Nephron (organoid): ENCODE results near the gene MARCHF5.

Experiments used
- H3K27ac Mint-ChIP-seq, 3 experiments: 2 replicates each; pipeline ENCODE4 v1.8.0; 2020; ENCODE audit warnings: mixed read lengths in 3 of 3, mild to moderate bottlenecking in 2 of 3, moderate library complexity in 1 of 3
- H3K27me3 Mint-ChIP-seq: 2 replicates; pipeline ENCODE4 v1.8.0; 2021; ENCODE audit warnings: low read depth, mild to moderate bottlenecking, moderate library complexity, mixed read lengths
- H3K36me3 Mint-ChIP-seq: 2 replicates; pipeline ENCODE4 v1.8.0; 2020; ENCODE audit warnings: low read depth, mixed read lengths
- H3K4me1 Mint-ChIP-seq: 2 replicates; pipeline ENCODE4 v1.8.0; 2020; ENCODE audit warnings: mixed read lengths
- H3K4me3 Mint-ChIP-seq, 3 experiments: 2 replicates each; pipeline ENCODE4 v1.8.0; 2020; ENCODE audit warnings: mild to moderate bottlenecking in 3 of 3, mixed read lengths in 3 of 3, moderate library complexity in 2 of 3
- H3K9me3 Mint-ChIP-seq: 2 replicates; pipeline ENCODE4 v1.8.0; 2020; ENCODE audit warnings: mixed read lengths
- TF ChIP-seq, protein P1 (sequence below), 3 experiments: fragments of 200-600 bp; sonication (generic); IDR thresholded peaks; one replicate each; pipeline ENCODE4 v1.5.0; 2021; ENCODE audit warnings: antibody characterized with exemption in 3 of 3; ENCODE audit not compliant: unreplicated experiment in 3 of 3

MARCHF5 gene

DNA sequence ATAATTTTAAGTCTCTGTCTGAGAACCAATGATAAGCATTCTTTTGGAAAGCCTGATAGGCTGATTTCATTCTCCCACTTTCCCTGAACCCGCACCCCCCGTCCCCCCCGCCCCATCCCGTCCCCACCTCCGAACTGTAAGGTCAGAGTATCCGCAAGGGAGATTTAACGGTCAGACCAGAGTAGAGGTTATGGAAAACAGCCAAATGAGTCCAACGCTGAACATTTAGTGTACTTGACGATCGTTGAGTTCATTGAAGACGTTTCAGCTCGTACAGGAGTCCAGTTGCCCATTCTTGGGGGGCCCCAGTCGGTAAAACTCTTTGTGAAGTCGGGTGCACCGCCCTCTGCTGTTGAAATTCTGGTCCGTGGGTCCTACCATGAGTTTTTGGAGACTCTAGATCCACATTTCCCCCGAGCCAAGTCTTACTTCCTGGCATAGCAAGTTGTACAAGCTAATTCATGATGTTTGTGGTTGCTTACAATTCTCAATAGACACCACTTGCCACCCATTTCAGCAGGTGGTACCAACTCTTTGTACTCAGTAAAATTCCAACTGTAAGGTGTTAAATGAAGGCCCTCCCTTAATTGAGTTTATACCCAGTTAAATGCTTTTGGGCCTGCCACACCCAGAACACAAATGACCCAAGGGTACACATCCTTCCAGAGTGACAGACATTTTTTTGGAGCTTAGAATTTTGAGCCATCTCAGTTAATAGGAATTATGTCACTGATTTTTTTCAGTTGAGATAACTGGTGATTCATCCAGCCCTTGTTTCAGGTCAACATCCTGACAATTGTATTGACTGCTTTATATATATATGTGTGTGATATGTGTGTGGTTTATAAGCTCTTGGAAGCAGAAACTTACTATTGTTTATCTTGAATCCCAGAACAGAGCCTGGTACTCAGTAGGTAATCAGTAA, 1.2 kb downstream of the MARCHF5 start:
- Mint-ChIP-seq H3K9me3 (no peaks in the 10 kb centered on the region), H3K36me3 (peaks cover 24% of the 10 kb centered on the region), H3K27ac (peak overlapping the region; percentile 65 to 93 (median 93)), H3K4me1 (peaks cover 34% of the 10 kb centered on the region), H3K27me3 (no peaks in the 10 kb centered on the region), H3K4me3 (peak overlapping the region; percentile 96 to 97 (median 96))
- TF ChIP-seq, protein P1, sequence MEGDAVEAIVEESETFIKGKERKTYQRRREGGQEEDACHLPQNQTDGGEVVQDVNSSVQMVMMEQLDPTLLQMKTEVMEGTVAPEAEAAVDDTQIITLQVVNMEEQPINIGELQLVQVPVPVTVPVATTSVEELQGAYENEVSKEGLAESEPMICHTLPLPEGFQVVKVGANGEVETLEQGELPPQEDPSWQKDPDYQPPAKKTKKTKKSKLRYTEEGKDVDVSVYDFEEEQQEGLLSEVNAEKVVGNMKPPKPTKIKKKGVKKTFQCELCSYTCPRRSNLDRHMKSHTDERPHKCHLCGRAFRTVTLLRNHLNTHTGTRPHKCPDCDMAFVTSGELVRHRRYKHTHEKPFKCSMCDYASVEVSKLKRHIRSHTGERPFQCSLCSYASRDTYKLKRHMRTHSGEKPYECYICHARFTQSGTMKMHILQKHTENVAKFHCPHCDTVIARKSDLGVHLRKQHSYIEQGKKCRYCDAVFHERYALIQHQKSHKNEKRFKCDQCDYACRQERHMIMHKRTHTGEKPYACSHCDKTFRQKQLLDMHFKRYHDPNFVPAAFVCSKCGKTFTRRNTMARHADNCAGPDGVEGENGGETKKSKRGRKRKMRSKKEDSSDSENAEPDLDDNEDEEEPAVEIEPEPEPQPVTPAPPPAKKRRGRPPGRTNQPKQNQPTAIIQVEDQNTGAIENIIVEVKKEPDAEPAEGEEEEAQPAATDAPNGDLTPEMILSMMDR (IDR thresholded peaks at IDR 0.05; ENCODE audit: unreplicated experiment in 3 of 3) = peak; percentile 11 to 42 (median 18)

DNA sequence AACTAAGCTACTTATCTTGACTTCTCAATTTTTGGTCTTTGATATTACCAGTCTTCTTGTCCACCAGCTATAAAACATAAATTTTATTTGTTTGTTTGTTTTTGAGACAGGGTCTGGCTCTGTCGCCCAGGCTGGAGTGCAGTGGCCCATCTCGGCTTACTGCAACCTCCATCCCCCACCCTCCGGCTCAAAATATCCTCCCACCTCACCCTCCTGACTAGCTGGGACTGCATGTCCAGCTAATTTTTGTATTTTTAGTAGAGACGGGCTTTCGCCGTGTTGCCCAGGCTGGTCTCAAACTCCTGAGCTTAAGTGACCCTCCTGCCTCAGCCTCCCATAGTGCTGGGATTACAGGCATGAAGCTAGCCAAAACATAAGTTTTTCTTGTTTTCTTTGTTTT, 7.5 kb downstream of the MARCHF5 start:
- peaks cover 26% of the 10 kb centered on the region for H3K4me1 Mint-ChIP-seq
- H3K9me3 Mint-ChIP-seq = no peaks in the 10 kb centered on the region
- no peak overlapping the region for H3K27ac Mint-ChIP-seq
- no peaks in the 10 kb centered on the region for H3K27me3 Mint-ChIP-seq
- TF ChIP-seq, protein P1 (IDR thresholded peaks at IDR 0.05; ENCODE audit: unreplicated experiment in 3 of 3) = no peak
- H3K4me3 Mint-ChIP-seq = no peak overlapping the region
- H3K36me3 Mint-ChIP-seq = peaks cover 39% of the 10 kb centered on the region

DNA sequence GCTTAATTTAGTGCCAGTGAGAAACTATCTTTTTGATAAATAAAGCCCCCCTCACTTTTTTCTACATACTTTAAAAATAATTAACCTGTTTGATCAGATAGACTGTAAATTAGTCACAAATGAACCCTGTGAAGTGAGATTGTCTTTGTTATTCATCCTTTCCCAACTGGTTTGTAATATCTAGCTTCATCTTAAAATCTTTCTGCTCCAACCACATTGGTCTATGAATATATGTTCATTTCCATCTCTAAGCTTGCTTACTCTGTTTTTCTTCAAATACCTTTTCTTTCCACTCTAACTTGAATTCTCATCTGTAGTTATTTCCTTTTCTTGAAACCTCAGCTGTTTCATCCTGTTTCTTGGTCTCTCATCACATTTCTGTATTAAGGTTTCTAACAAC, 12.1 kb downstream of the MARCHF5 start:
- Mint-ChIP-seq H3K27me3 (no peaks in the 10 kb centered on the region), H3K4me1 (peaks cover 20% of the 10 kb centered on the region)

DNA sequence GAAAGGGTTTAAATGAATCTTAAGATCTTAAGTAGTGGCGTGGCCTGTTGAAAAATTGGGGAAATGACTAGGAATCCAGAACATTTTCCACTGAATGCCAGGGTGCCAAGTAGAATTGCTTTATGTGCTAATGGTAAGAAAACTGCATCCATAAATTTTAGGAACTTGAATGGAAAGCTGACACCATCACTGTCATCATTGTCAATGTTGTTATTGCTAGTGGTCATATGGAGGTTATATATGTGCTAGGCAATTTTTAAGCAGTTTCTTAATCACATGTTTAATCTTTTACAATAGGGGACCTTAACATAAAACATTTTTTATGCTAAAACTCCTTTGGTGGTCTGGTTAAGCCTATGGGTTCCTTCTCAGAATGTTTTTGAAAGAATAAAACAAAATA, 13.1 kb downstream of the MARCHF5 start:
- Mint-ChIP-seq H3K27me3 (no peaks in the 10 kb centered on the region), H3K4me1 (peaks cover 19% of the 10 kb centered on the region), H3K4me3 (no peak overlapping the region), H3K36me3 (peaks cover 20% of the 10 kb centered on the region), H3K27ac (no peak overlapping the region), H3K9me3 (no peaks in the 10 kb centered on the region)
- TF ChIP-seq, protein P1 (IDR thresholded peaks at IDR 0.05; ENCODE audit: unreplicated experiment in 3 of 3) = no peak

More for the DNA sequence above, 12.1 kb downstream of the MARCHF5 start:
- Mint-ChIP-seq H3K36me3 (peaks cover 22% of the 10 kb centered on the region), H3K4me3 (no peak overlapping the region), H3K9me3 (no peaks in the 10 kb centered on the region), H3K27ac (peak overlapping the region in 1 of 3 experiments; percentile 6)
- TF ChIP-seq, protein P1 (IDR thresholded peaks at IDR 0.05; ENCODE audit: unreplicated experiment in 3 of 3) = no peak

DNA sequence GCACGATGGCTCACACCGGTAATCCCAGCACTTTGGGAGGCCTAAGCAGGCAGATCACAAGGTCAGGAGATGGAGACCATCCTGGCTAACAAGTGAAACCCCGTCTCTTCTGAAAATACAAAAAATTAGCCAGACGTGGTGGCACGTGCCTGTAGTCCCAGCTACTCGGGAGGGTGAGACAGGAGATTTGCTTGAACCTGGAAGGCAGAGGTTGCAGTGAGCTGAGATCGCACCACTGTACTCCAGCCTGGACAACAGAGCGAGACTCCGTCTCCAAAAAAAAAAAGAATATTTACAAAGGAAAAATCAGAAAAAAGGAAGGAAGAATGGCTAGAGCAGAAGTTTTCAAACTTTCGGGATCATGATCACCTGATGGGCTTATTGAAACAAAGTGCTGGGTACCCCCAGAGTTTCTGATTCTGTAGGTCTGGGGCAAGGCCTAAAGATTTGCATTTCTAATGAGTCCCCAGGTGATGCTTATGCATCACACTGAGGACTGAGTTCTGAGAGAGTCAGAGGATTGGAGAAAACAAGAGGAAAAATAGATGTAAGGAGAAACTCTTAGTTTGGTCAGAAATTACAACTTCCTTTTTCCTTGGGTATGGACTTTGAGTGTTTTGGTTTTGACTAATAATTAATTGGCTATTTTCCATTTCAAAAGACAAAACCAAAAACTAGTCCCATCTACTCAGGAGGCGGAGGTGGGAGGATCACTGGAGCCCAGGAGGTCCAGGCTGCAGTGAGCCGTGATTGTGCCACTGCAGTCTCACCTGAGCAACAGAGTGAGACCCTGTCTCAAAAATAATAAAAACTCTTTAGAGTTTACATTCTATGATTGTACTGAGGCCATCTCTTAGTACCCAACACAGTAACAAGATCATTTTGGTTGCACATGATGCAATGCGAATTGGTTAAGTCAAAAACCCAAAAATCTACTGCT, 14.4 kb downstream of the MARCHF5 start:
- H3K4me1 Mint-ChIP-seq = peaks cover 14% of the 10 kb centered on the region
- H3K4me3 Mint-ChIP-seq = no peak overlapping the region
- peak overlapping the region in 1 of 3 experiments; percentile 60 for H3K27ac Mint-ChIP-seq
- no peaks in the 10 kb centered on the region for H3K9me3 Mint-ChIP-seq
- peaks cover 19% of the 10 kb centered on the region for H3K36me3 Mint-ChIP-seq
- TF ChIP-seq, protein P1 (IDR thresholded peaks at IDR 0.05; ENCODE audit: unreplicated experiment in 3 of 3) = no peak
- no peaks in the 10 kb centered on the region for H3K27me3 Mint-ChIP-seq
